K562 (cell line): ENCODE measurements around the gene OSGIN1.

Experiments used
- CBX8 ChIP-seq: fragments of 200-600 bp; sonication (generic); IDR thresholded peaks from 2 replicates; pipeline ENCODE4 v1.6.1; 2012; ENCODE audit warnings: borderline replicate concordance, mixed run types, low read depth, mild to moderate bottlenecking, moderate library complexity, mixed read lengths, low read length, control low read depth, inconsistent platforms; ENCODE audit not compliant: poor library complexity, severe bottlenecking; ENCODE audit errors: extremely low read depth
- CTCF ChIP-seq, 3 experiments: IDR thresholded peaks in 2 of 3; conservative IDR thresholded peaks in 1 of 3; 2 replicates each; pipeline ENCODE4 v1.5.1; 2011 to 2012; ENCODE audit warnings: low read length in 3 of 3, mild to moderate bottlenecking in 3 of 3, control low read depth in 2 of 3, improper control_type of control experiment in 1 of 3, inconsistent platforms in 1 of 3, low read depth in 1 of 3, mixed read lengths in 1 of 3, moderate library complexity in 1 of 3; ENCODE audit not compliant: insufficient read depth in 2 of 3
- EZH2 ChIP-seq: IDR thresholded peaks from 2 replicates; pipeline ENCODE4 v1.6.1; 2012; ENCODE audit warnings: low read depth, mild to moderate bottlenecking, inconsistent platforms, low read length, borderline replicate concordance
- MCM3 ChIP-seq: fragments of 450-650 bp; IDR thresholded peaks from 2 replicates; pipeline ENCODE4 v1.6.1; 2016
- MLX ChIP-seq, 2 experiments: fragments of 450-650 bp in 1 of 2; sonication (generic) in 1 of 2; formaldehyde crosslinking; conservative IDR thresholded peaks; 2 replicates each; pipeline versions ENCODE4 v1.4.0 to v1.8.1; 2020 to 2022; ENCODE audit warnings: mild to moderate bottlenecking in 1 of 2, missing genetic modification reagents in 1 of 2
- PCBP2 ChIP-seq: fragments of 200-400 bp; formaldehyde crosslinking; IDR thresholded peaks from 2 replicates; pipeline ENCODE4 v1.6.1; 2018; ENCODE audit warnings: low read length, low read depth, mild to moderate bottlenecking, moderate library complexity; ENCODE audit not compliant: poor library complexity, severe bottlenecking
- POLR2A ChIP-seq: fragments of 450-650 bp; conservative IDR thresholded peaks from 2 replicates; pipeline ENCODE4 v1.6.1; 2016
- RNF219 ChIP-seq: fragments of 250-450 bp; sonication (Bioruptor Pico); IDR thresholded peaks from 2 replicates; pipeline ENCODE4 v1.5.0; 2022; ENCODE audit warnings: mild to moderate bottlenecking
- USF1 ChIP-seq: sonication (generic); formaldehyde crosslinking; IDR thresholded peaks from 2 replicates; pipeline ENCODE4 v1.9.0; 2022; ENCODE audit warnings: mild to moderate bottlenecking, missing genetic modification reagents
- ZNF133 ChIP-seq: fragments of 250-450 bp; sonication (Bioruptor Pico); IDR thresholded peaks from 2 replicates; pipeline ENCODE4 v1.4.0; 2020; ENCODE audit warnings: mild to moderate bottlenecking
- ZNF217 ChIP-seq: sonication (generic); formaldehyde crosslinking; IDR thresholded peaks from 2 replicates; pipeline ENCODE4 v1.8.0; 2022; ENCODE audit warnings: mild to moderate bottlenecking, missing genetic modification reagents

- TF ChIP-seq USF1 (CRISPR knock-in tag) = no peak
- TF ChIP-seq MLX (CRISPR knock-in tag; conservative IDR thresholded peaks at IDR 0.05) = no peak
- no peak for TF ChIP-seq ZNF133 (CRISPR knock-in tag)
- no peak for TF ChIP-seq MCM3
- no peak for TF ChIP-seq CTCF (IDR thresholded peaks at IDR 0.05 in 2 of 3, conservative IDR thresholded peaks at IDR 0.05 in 1 of 3; ENCODE audit: insufficient read depth in 2 of 3, low read depth in 1 of 3, low read length in 3 of 3)
- no peak for TF ChIP-seq CBX8
- TF ChIP-seq PCBP2 = no peak
- no peak for TF ChIP-seq EZH2
- no peak for TF ChIP-seq POLR2A
- no peak for TF ChIP-seq RNF219 (CRISPR knock-in tag)
- TF ChIP-seq ZNF217 (CRISPR knock-in tag) = no peak
Observed at GRCh38 chr16:84005391-84005790, 52.4 kb downstream of the OSGIN1 start.
